Activated T-cell treated with anti-CD3 and anti-CD28 coated beads for 48 hours (primary cell): ENCODE results near the gene INF2.

ENCODE experiments used
- DNase-seq: peaks from one replicate; pipeline ENCODE4 v3.0.0-alpha.2; 2020; ENCODE audit warnings: low read depth

INF2 gene

DNA sequence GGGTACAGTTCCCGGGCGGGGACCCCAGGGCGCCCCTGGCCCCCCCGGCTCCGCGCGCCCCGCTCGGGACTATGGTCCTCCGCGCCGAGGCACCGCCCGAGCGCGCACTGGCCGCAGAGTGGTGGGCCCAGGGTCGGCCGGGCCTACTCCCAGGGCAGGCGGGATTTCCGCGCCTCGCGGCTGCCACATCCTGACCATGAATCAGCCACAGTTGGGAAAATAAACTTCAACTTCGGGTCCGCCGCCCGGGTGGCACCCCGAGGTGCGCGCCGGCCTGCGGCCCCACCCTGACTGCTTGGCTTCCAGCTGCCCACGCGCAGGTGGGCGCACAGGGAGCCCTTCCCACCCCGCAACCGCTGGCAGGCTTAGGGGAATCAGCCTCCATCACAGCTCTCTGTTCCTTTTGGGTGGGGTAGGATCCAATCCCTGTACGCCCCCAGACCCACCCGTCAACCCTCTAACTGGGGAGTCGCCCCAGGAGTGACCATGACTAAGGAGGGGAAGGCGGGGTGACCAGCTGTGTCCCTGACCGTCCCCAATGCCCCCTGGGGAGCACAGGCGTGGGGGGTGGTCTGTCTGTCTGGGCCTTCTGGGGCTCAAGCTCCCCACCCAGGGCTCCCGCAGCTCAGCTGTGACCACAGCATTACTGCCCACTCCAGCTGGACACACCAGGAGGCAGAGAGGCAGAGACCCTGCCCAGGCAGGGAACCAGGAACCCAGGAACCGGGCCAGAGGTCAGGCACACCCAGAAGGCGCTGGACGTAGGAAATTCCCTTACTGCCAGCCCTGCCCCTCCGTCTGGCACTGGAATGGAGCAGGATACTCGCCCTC, 678 bp downstream of the INF2 start:
- no peak for DNase-seq

DNA sequence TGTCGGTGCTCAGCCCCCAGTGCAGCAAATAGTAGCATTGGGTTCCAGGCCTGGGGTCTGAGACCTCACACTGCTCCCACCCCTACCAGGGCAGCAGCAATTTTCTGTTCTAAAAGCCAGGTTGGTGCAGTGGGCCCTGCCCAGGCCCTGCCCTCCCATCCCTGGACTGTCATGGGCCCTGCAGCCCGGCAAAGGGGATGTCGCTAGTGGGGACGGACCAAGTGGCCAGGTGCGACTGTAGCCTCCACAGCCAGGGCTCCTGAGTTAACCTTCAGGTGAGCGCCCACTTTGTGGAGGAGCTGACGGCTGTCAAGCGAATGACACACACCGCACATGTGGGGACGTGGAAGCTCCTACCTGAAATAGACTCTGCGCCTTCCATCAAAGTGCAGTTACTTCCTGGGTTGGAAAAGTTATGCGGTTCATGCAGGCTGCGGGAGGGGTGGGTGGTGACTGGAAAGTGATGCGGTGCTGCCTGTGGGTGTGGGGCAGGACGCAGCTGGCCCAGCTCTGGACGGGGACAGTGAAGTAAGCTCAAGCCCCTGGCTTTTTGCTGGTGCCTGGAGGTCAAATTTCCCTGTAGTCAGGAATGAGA, 1.5 kb downstream of the INF2 start:
- DNase-seq, result no peak

DNA sequence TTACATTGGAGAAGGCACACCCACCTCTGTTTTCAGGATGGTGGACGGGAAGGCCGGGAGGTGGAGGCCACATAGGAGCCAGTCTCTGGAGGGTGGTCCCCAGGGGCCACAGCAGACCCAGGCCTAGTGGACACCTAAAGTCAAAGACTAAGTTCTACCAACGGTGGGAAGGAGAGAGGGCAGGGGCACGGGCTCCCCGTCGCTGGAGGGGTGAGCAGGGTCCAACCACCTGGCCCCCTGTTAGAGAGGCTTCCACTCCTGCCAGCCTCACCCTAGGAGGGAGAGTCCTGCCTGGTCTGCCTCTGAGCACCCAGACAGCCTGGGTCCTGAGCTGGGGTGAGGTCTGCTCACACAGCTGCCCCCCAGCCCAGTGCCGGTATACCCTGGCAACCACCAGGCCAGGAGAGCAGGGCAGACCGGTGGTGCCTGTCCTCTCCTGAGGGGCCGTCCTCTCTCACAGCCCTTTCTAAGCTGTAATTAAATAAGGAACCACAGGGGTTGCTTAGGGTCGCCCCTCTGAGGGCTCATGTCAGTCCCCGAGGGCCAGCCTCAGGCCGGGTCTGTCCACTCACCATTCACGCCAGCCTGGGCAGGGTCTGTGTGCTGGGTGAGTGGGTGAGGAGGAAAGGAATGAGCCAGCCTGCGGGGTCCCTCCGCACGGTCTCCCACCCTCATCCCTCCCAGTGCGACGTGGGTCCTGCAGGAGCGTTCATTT, 2.3 kb downstream of the INF2 start:
- DNase-seq, result no peak

DNA sequence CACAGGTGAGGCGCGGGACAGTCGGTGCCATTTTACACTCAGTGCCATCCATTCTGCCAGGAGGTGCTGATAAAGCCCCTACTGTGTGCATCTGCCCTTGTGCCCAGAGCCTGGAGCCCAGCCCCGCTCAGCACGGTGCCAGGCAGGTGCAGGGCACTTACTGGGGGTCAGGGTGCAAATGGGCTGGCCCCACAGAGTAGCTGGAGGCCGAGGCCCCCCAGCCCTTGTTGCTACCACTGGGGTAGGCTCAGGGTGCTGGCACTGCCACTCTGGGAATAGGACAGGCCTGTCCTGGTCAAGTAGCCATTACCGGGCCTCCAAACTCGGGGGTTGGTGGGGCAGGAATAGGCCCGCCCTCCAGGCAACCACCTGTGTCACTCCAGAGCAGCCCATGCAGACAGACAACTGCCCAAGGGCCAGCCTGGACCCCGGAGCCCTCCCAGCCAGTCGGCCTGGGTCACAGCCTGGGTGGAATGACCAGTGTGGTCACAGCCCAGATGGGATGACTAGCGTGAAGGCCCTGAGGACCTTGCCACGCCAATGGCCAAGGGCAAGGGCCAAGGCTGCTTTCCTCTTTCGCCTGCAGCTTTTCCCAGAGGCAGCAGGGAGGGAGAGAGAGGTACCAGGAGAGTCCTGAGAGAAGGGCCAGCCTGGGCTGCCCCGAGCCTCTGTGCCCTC, 3.0 kb downstream of the INF2 start:
- no peak for DNase-seq

DNA sequence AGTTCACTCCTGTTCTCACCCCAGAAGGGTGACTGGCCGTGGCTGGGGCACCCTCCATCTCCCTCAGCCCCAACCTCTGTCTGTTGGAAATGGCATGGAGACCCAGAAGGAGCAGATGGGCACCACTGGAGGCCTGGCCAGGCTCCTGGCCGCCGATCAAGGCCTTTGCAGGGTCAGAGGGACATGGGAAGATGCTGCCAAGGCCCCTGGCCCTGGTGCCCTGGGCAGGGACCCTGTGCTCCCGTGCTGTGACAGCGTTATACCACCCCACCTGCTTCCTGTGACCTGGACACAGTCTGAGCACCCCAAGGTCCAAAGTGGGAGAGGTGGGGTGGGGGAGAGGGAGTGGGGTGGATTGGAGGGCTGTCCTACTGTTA, 3.5 kb downstream of the INF2 start:
- no peak for DNase-seq

DNA sequence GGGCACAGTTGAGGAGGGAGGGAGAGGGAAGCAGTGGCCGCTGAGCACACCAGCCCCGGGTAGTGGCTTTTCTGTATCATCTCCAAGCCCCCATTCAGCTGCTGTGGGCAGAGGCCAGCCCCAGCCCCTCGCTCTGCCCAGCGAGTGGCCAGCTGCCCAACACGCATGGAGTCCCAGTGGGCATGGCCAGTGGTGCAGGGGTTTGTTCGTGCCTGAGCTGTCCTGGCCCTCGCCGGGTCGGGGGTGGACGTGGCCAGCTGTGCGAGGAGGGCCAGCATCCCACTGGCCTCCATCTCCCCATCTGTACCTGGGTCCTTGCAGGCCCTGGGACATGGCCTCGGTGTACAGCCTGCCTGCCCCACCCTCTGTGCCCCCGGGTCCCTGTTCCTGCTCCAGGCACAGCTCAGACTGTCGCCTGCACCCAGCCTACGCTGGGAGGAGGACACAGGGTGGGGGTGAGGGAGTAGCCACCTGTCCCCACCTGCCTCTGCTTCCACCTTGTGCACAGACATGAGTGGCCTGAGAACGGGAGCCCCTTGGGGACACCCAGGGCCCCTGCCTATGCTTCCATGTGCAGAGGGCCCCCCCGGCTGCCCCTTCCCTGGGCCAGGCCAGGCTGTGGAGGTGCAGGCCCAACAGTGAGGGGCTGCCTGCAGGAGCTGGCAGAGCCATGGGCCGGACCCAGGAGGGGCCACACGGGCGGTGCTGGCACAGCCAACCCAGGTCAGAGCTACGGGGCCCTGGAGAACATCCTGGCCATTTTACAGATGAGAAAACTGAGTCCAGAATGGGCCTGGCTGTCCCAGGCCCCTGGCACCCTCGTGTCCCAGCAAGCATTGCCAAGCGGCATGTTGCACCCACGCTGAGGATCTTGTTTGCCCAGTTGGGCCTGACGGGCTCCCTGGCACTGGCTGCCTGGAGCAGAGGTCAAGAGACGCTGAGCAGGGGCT, 4.3 kb downstream of the INF2 start:
- DNase-seq, result no peak

DNA sequence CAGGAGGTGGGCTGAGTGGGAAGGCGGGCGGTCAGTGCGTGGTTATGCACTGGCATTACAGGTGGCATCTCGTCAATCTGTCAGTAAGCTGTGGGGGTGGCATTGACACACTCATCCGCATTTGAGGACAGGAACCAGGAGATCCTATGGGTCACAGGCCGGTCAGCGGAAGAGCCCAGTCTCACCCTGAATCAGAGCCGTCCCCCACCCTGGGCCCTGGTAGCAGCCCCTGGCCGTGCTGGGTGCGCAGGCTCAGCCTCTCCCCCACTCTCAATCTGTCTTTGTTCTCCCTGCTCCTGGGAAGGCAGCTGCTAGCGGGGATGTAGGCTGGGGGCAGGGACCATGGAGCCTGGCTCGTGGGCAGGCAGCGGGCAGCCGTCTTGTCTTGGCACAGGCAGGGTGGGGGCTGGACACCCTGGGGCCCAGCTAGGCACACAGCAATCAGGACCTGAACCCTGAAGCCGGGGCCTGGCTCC, 5.1 kb downstream of the INF2 start:
- no peak for DNase-seq

DNA sequence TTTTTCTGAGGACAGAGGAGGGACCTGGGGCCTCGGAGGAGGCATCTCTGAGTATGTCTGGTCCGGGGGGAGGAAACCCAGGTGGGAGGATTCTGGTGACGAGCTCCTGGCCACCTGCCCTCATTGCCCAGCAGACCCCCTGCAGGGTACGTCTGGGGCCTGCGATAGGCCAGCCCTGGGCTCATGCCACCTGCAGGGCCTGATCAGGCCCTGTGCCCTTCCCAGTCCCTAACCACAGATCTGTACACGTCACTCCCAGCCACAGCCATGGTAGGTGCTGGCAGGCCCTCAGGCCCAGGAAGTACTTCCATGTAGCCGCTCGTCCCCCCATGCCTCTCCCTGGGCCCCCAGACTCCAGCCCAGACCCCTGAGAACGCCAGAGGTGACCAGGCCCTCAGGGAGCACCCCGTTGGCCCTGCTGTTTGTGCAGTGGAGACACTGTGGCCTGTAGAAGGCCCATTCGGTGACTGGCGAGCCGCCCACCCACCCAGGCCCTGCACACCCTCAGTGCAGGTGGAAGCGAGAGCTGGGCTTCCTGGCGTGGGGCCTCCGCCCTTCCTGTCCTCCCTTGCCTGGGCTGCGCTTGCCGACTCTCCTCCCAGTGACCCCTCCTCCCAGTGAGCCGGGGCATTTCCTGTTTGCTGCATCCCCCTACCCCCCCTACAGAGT, 5.7 kb downstream of the INF2 start:
- no peak for DNase-seq

DNA sequence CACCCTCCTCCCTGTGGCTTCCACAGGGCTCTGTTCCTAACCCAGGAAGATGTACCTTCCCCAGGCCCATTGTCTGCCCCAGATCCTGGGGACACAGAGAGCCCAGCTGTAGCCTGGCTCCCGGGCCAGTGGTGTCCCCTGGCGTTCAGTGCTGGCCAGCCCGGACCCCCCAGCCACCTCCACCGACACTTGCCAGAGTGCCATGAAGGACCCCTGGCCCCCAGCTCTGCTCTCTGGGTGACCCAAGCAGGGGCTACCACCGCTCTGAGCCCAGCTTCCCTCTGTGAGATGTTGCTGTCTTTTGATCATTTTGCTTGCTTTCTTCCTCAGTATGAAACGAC, 6.2 kb downstream of the INF2 start:
- no peak for DNase-seq

DNA sequence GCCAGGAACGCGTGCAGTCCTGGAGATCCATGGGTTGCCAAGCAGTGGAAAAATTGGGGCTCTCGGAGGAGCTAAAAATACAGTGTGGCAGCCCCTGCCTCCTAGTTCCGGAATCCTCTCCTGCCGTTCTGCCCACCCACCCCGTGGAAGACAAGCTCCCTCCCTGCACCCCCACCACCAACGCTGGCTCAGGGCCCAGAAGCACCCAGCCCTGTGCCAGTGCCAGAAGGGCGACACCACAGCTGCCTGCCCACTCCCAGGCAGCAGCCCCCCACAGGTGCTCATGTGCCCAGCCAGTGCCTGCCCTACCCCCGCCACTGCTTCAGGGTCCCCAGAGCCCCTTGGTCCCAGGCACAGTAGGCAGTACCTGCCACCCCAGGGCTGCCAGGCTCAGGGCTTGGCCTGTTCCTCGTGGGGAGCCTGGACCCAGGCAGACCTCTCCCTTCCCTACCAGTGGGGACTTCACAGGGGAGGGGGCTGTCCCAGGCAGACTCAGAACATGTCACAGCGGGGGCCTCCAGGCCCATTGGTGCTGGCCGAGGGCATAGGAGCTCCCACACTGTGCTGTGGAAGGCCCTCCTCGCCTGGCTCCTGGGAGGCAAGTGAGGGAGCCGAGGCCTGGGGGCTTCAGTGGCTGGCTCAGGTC, 7.4 kb downstream of the INF2 start:
- no peak for DNase-seq

DNA sequence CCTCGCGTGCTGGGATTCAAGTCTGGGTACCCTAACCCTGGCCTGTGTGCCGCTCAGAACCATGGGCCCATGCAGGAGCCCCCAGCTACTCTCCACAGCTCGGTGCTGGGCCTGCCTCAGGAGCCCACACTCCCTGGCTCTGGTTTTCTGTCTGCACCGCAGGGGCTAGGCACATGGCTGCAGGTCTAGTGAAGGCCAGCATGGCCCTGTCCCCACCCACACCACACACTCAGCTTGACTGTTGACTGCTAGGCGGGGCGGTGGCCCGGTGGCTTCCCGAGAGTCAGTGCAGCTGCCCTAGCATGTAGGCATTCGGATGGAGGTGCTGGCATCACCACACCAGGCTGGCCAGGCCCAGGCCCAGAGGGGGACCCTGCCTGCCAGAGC, 7.9 kb downstream of the INF2 start:
- DNase-seq, result no peak

DNA sequence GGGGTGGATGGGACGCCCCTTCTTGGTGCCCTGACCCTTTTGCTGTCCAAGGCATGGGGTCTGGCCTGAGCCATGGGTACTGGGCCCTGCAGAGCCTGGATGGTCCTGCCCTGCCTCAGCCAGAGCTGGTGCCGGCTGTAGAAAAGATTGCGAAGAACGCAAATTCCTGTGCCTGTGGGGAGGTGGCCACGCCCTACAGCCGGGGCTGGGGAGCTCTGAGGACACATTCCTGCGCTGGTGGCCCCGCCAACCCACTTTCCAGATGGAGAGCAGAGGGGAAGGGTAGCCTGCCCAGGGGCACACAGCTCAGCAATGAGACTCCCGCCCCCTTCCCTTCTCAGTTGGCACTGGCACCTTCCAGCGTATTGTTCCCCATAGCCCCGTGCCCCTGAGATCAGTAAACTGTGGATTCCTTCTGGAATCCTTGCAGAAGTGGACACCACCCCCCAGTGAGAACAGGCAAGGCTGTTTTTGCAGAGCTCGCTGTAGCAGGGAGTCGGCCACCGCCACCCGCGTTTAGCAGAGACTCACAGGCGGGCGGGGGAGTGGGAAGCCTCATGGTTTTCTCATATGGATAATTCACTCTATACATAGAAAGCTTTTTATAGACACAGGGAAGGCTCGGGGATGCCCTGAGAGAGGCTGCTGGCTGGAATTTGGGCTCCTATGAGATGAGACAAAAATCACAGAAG, 8.6 kb downstream of the INF2 start:
- no peak for DNase-seq

DNA sequence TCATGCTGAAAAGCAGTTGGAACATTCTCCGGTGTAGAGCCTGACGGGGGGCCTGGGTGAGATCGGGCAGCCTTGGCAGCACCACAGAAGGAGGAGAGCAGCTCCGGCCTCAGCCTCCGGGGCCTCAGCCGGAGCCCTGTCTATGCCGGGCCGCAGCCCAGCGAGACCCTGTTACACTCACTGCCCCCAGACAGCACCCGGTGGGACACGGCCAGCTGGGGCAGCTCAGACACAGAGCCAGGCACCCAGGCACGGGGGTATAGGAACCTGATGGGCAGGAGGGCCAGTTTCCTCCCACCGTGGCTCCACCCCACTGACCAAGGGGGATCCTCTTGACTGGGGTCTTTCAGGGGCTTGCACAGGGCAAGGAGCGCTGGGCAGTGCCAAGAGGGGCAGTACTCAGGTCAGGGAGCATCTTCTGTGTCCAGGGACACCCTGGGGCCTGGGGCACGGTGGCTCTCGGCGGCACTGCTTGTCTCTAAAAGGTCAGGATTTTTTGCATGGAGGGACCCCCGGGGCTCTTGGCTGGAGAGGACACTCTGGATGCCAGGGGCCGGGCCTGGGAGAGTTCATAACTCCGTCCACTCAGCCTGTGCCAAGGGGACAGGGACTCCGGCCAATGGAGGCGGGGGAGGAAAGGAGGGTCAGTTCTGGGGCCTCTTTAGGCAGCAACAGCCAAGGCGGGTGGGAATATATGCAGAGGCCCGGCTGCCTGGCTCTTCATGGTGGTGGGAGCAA, 9.4 kb downstream of the INF2 start:
- DNase-seq, result no peak

DNA sequence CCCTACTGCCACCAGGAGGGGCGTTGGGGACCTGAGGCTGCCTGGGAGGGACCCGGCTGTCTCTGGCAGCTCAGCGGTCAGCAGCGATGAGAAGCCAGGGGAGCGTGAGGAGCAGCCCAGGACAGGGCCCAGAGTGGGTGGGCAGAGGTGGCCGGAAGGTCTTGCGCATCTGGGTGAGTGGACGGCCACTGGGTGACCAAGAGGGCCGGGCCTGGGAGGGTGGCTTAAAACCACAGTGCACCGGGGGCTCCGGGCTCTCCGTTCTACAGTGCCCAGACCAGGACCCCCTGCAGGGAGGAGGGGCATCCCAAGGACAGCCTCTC, 10.0 kb downstream of the INF2 start:
- no peak for DNase-seq

DNA sequence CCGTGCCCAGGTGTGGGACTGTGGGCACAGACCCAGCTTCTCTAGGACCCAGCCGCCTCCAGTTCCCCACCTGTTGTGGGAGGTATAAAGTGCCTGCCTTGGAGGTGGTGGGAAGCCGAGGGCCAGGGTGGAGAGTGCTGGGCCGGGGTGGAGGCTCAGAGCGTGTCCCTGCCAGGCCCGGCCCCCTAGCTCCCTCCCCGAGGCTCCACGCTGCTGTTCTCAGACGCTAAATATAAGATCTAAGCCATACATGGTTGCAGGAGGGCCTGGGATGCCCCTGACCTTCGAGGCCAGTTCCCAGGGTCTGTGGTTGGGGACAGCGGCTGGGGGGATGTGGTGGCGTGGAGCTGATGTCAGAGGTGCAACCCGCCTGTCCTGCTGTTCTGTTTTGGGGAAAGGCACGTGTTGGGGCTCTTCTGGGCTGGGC, 10.8 kb downstream of the INF2 start:
- DNase-seq, result no peak

DNA sequence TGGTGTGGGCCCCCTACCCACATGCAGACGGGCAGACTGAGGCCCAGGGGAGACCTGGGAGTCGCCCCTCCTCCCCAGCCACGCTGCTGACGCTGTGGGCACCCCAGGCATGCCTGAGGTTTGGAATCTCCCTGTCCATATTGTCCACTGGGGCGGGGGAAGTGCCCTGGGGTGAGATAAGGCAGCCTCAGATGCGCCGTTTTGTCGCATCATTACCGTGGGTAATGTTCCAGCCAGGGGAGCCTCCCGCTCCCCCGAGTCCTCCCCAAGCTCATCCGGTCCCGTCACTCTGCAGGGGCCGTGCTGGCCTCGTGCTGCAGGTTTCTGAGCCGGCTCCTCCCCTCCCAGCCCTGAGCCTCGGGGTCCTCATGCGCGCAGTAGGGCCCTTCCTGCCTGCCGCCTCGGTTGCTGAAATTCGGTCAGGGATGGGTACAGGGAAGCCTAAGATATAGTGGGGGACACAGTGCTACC, 11.4 kb downstream of the INF2 start:
- DNase-seq, result no peak

DNA sequence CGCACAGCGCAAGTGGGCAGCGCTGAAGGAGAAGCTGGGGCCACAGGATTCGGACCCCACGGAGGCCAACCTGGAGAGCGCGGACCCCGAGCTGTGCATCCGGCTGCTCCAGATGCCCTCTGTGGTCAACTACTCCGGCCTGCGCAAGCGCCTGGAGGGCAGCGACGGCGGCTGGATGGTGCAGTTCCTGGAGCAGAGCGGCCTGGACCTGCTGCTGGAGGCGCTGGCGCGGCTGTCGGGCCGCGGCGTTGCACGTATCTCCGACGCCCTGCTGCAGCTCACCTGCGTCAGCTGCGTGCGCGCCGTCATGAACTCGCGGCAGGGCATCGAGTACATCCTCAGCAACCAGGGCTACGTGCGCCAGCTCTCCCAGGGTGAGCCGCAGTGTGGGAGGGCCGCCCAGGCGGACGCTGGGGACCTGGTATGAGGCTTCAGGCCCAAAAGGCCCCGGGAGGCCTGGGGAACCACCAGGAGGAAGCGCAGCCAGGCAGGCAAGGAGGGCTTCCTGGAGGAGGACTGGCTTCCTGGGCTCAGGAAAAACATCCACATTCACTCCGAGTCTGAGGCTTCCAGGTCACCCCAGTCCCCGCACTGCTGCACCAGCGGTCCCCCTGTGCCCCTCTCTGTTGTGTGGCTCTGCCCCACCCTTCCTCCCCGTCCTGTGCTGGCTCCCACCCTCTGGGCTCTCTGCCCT, 12.1 kb downstream of the INF2 start:
- no peak for DNase-seq

DNA sequence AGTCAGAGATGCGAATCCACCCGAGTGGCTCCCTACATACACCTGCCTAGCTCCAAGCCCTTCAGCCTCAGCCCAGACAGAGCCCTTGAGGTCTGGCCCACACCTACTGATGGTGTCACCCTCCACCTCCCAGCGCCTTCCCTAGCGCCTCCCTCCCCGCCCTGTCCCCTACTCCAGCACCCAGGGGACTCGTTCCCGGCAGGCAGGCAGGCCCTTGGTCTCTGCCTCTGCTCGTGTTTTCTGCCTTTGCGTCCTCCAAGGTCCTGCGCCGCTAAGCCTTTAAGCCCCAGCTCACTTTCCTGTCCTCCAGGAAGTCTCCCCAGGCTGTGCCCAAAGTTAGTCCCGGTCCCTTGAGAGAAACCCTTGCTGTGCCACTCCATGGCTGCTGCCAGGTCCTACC, 12.7 kb downstream of the INF2 start:
- no peak for DNase-seq

DNA sequence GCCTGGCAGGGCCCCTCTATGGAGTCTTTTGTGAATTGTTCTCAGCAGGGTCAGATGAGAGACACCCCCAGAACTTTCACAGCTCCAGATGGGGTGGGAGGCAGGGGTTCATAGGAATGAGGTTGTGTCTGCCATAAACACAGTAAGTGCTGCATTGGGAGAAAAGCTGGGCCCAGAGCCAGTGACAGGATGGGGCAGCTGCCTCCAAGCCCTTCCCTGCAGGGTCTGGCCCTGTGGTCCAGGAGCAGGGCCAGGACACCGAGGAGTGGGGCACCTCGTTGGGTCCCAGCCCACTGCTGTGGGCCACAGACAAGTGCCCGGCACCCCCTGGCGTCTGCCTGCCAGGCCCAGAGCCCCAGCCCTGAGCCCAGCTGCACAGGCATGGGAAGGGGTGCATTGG, 13.3 kb downstream of the INF2 start:
- no peak for DNase-seq
